Activated CD8-positive, alpha-beta memory T cell treated with anti-CD3 and anti-CD28 coated beads, Interleukin-2, amount 50 U/mL, for 24 hours (primary cell): Measurements from ENCODE around the gene CYP2D6.
"Not testable (repeated sequence)": the region's sequence is repeated elsewhere in the genome, so short reads cannot be mapped to it uniquely, and the experiment has no call there.

Experiments used
- DNase-seq: peaks from one replicate; pipeline ENCODE4 v3.0.0-alpha.2; 2020; ENCODE audit errors: extremely low read depth

Gene CYP2D6

GRCh38 chr22:42130639-42131431 is at the start of gene CYP2D6:
TSS of gene CYP2D6 (minus strand) at chr22:42130810. CDS start at chr22:42130791, 19 bp downstream.
- not testable (repeated sequence) for DNase-seq

GRCh38 chr22:42179616-42180015 is 49.0 kb upstream of the CYP2D6 start:
- DNase-seq: no peak

GRCh38 chr22:42178910-42179519 is 48.4 kb upstream of the CYP2D6 start:
- DNase-seq: no peak

- DNase-seq: no peak
These were observed 47.3 kb upstream of the CYP2D6 start for GRCh38 chr22:42177891-42178336.

GRCh38 chr22:42176255-42176915 is 45.8 kb upstream of the CYP2D6 start:
- no peak for DNase-seq

GRCh38 chr22:42174062-42174461 is 43.5 kb upstream of the CYP2D6 start:
- no peak for DNase-seq

- DNase-seq: no peak
These were observed 42.7 kb upstream of the CYP2D6 start for GRCh38 chr22:42173183-42173926.

GRCh38 chr22:42172773-42173172 is 42.2 kb upstream of the CYP2D6 start:
- no peak for DNase-seq

- no peak for DNase-seq
These were observed 41.5 kb upstream of the CYP2D6 start for GRCh38 chr22:42171946-42172719.

GRCh38 chr22:42171417-42171816 is 40.8 kb upstream of the CYP2D6 start:
- no peak for DNase-seq

GRCh38 chr22:42170946-42171345 is 40.3 kb upstream of the CYP2D6 start:
- no peak for DNase-seq

- DNase-seq: no peak
These were observed 38.5 kb upstream of the CYP2D6 start for GRCh38 chr22:42169055-42169469.

GRCh38 chr22:42168476-42168875 is 37.9 kb upstream of the CYP2D6 start:
- DNase-seq: no peak

GRCh38 chr22:42167066-42167465 is 36.5 kb upstream of the CYP2D6 start:
- no peak for DNase-seq

GRCh38 chr22:42164901-42165300 is 34.3 kb upstream of the CYP2D6 start:
- no peak for DNase-seq

GRCh38 chr22:42163515-42163914 is 32.9 kb upstream of the CYP2D6 start:
- DNase-seq: no peak

- DNase-seq: no peak
These were observed 32.3 kb upstream of the CYP2D6 start for GRCh38 chr22:42162728-42163489.

- no peak for DNase-seq
These were observed 30.5 kb upstream of the CYP2D6 start for GRCh38 chr22:42160830-42161696.

- no peak for DNase-seq
These were observed 29.6 kb upstream of the CYP2D6 start for GRCh38 chr22:42160251-42160650.
